Tibial nerve (tissue), 4 donors: ENCODE data around the gene TPD52L2.

Experiments
- EP300 ChIP-seq, 2 donors: sonication (generic); formaldehyde crosslinking; IDR thresholded peaks; one replicate each; pipeline ENCODE4 v1.6.1; 2017; ENCODE audit warnings: antibody characterized with exemption in 2 of 2, mild to moderate bottlenecking in 1 of 2
- TF ChIP-seq, protein P1 (sequence below), 5 experiments: fragments of 200-600 bp in 3 of 5; fragments of 450-650 bp in 2 of 5; sonication (generic) in 3 of 5; IDR thresholded peaks; one replicate each; pipeline ENCODE4 v1.5.1; 2016 to 2019; ENCODE audit warnings: antibody characterized with exemption in 5 of 5, mild to moderate bottlenecking in 3 of 5, moderate library complexity in 2 of 5

DNA sequence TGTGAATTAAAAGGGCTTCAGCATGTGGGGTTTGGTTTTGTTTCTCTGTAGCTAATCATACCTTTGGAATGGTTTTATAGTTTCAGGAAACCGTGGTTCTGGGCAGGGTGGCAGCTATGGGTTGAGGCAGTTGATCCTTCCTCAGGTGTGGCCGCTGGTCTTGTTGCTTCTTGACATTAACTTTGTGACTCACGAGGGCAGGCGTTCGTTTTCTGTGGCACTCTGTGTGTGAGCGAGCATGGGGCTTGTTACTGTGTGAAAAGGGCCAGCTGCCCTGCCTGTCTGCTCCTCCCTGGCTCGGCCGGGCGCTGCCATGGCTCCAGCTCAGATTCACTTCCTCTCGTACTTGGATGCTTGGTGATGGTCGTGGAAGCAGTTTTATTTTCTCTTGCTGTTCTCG is 46.1 kb downstream of the TPD52L2 start:
- TF ChIP-seq, protein P1, sequence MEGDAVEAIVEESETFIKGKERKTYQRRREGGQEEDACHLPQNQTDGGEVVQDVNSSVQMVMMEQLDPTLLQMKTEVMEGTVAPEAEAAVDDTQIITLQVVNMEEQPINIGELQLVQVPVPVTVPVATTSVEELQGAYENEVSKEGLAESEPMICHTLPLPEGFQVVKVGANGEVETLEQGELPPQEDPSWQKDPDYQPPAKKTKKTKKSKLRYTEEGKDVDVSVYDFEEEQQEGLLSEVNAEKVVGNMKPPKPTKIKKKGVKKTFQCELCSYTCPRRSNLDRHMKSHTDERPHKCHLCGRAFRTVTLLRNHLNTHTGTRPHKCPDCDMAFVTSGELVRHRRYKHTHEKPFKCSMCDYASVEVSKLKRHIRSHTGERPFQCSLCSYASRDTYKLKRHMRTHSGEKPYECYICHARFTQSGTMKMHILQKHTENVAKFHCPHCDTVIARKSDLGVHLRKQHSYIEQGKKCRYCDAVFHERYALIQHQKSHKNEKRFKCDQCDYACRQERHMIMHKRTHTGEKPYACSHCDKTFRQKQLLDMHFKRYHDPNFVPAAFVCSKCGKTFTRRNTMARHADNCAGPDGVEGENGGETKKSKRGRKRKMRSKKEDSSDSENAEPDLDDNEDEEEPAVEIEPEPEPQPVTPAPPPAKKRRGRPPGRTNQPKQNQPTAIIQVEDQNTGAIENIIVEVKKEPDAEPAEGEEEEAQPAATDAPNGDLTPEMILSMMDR (IDR thresholded peaks at IDR 0.05) = no peak
- no peak for TF ChIP-seq EP300 (IDR thresholded peaks at IDR 0.05)
